IPS-15b (cell line): ENCODE data around the gene DDX10.

ENCODE experiments used
- H3K27me3 ChIP-seq: one replicate; pipeline ENCODE4 v1.6.1; 2013; ENCODE audit warnings: low read length; ENCODE audit not compliant: control insufficient read depth, insufficient read depth
- H3K36me3 ChIP-seq: one replicate; pipeline ENCODE4 v1.6.1; 2013; ENCODE audit warnings: low read length; ENCODE audit not compliant: control insufficient read depth, insufficient read depth
- H3K4me1 ChIP-seq: one replicate; pipeline ENCODE4 v1.6.1; 2013; ENCODE audit warnings: mild to moderate bottlenecking, low read length; ENCODE audit not compliant: control insufficient read depth, insufficient read depth
- H3K4me3 ChIP-seq: one replicate; pipeline ENCODE4 v1.5.1; 2013; ENCODE audit warnings: low read depth, low read length
- H3K9ac ChIP-seq: one replicate; pipeline ENCODE4 v1.6.1; 2013; ENCODE audit warnings: low read depth, mild to moderate bottlenecking, low read length
- H3K9me3 ChIP-seq: one replicate; pipeline ENCODE4 v1.6.1; 2013; ENCODE audit warnings: mild to moderate bottlenecking, low read length; ENCODE audit not compliant: control insufficient read depth, insufficient read depth

DDX10 gene

DNA sequence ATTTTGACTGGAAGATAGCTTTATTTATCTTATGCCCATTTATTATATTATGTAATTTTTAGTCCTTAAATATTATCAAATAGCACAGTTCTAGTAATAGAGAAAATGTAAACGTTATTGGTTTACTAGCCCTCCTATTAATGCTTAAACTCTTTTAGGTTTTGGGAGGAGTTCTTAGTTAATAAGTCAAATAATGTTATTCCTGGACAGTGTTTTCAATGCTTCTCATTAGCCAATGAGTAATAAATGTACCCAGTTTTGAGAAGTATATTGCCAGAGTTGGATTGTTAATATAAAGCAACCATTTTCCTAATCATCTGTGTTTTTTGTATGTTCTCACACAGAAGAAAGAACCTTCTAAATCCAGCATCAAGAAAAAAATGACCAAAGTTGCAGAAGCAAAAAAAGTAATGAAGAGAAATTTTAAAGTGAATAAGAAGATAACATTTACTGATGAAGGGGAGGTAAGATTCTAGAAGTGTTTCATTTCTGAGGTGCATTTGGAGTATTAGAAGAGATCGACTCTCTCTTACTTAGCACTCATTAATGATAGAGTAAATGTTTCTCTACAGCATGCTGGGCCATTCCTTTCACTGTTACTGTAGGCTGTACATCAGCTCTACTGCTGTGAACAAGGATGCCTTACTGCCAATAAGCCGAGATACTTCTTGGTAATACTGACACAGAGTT is 173.4 kb downstream of the DDX10 start:
- Histone ChIP-seq H3K4me3 (no peak overlapping the region), H3K36me3 (no peaks in the 10 kb centered on the region), H3K9me3 (no peaks in the 10 kb centered on the region), H3K27me3 (no peaks in the 10 kb centered on the region), H3K4me1 (peaks cover 6% of the 10 kb centered on the region), H3K9ac (no peak overlapping the region)

GRCh38 chr11:108838792-108839105 is 173.9 kb downstream of the DDX10 start:
- Histone ChIP-seq H3K4me3 (no peak overlapping the region), H3K9ac (no peak overlapping the region), H3K9me3 (no peaks in the 10 kb centered on the region), H3K27me3 (no peaks in the 10 kb centered on the region), H3K4me1 (peaks cover 6% of the 10 kb centered on the region), H3K36me3 (no peaks in the 10 kb centered on the region)

DNA sequence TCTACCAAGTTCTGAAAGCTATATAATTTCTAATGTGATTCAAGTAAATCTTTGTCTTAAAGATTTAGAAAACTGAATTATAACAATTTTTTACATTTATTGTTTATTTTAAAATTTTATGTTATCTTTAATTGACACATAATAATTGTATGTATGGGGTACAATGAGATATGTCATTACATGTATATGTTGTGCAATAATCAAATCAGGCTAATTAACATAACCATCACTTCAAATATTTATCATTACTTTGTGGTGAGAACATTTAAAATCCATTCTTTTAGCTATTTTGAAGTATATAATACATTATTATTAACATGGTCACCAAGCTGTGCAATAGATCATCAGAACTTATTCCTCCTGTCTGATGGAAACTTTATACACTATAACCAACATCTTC is 181.1 kb downstream of the DDX10 start:
- Histone ChIP-seq H3K9ac (no peak overlapping the region), H3K4me1 (no peaks in the 10 kb centered on the region), H3K4me3 (no peak overlapping the region), H3K27me3 (no peaks in the 10 kb centered on the region), H3K9me3 (no peaks in the 10 kb centered on the region), H3K36me3 (no peaks in the 10 kb centered on the region)

- H3K4me3 ChIP-seq, result no peak overlapping the region
- no peaks in the 10 kb centered on the region for H3K36me3 ChIP-seq
- H3K4me1 ChIP-seq, result no peaks in the 10 kb centered on the region
- no peak overlapping the region for H3K9ac ChIP-seq
- H3K27me3 ChIP-seq, result no peaks in the 10 kb centered on the region
- H3K9me3 ChIP-seq, result no peaks in the 10 kb centered on the region
These were observed 182.6 kb downstream of the DDX10 start for GRCh38 chr11:108847298-108847990.

- Histone ChIP-seq H3K9ac (no peak overlapping the region), H3K27me3 (no peaks in the 10 kb centered on the region), H3K9me3 (no peaks in the 10 kb centered on the region), H3K4me3 (no peak overlapping the region), H3K36me3 (no peaks in the 10 kb centered on the region), H3K4me1 (no peaks in the 10 kb centered on the region)
These were observed 186.9 kb downstream of the DDX10 start for GRCh38 chr11:108851781-108852180.

DNA sequence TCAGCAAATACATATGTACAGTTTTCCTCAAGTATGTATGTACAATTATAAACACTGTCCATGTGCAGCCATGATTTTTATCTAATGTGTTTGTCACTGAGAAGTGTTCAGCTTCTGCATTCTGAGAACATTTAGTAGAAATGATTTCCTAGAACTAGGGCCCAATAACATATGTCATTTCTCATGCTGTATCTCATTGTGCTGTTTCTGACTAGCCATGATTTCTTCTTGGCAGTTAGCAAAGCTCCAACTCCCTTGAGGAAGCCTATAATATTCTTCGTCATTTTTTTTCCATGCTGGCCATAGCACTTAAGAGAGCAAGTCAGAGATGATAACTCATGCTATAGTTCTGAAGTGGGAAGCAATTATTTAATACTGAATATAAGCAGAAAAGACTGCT is 187.8 kb downstream of the DDX10 start:
- H3K27me3 ChIP-seq, result no peaks in the 10 kb centered on the region
- no peak overlapping the region for H3K4me3 ChIP-seq
- H3K9me3 ChIP-seq, result no peaks in the 10 kb centered on the region
- no peaks in the 10 kb centered on the region for H3K36me3 ChIP-seq
- H3K4me1 ChIP-seq, result no peaks in the 10 kb centered on the region
- H3K9ac ChIP-seq, result no peak overlapping the region

GRCh38 chr11:108853151-108853550 is 188.3 kb downstream of the DDX10 start:
- H3K4me1 ChIP-seq, result no peaks in the 10 kb centered on the region
- H3K36me3 ChIP-seq, result no peaks in the 10 kb centered on the region
- no peaks in the 10 kb centered on the region for H3K27me3 ChIP-seq
- H3K9ac ChIP-seq, result no peak overlapping the region
- H3K9me3 ChIP-seq, result no peaks in the 10 kb centered on the region
- no peak overlapping the region for H3K4me3 ChIP-seq

DNA sequence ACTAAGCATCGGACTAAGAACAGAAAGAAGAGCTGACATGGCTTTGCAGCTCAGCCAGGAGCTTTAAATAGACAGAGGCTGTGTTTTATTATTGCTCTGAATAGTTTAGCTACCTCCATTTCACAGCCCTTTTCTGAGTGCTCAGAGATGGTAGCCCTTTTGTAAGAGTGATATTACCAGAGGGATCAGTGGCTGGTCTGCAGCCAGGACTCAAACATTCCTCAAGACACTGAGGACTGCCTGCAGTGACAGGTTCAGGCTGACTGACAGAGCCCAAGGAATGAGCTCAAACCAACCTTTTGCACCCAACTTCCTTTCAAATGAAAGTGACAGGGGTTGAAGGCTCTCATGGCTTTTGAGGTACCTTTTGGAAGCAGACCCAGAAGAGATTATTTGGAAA is 189.0 kb downstream of the DDX10 start:
- peaks cover 1% of the 10 kb centered on the region for H3K4me1 ChIP-seq

GRCh38 chr11:108854346-108854745 is 189.5 kb downstream of the DDX10 start:
- Histone ChIP-seq H3K27me3 (no peaks in the 10 kb centered on the region), H3K4me1 (peaks cover 3% of the 10 kb centered on the region), H3K4me3 (no peak overlapping the region), H3K36me3 (no peaks in the 10 kb centered on the region), H3K9me3 (no peaks in the 10 kb centered on the region), H3K9ac (no peak overlapping the region)

More for the DNA sequence above, 189.0 kb downstream of the DDX10 start:
- Histone ChIP-seq H3K9me3 (no peaks in the 10 kb centered on the region), H3K9ac (no peak overlapping the region), H3K36me3 (no peaks in the 10 kb centered on the region), H3K27me3 (no peaks in the 10 kb centered on the region), H3K4me3 (no peak overlapping the region)

- Histone ChIP-seq H3K4me3 (no peak overlapping the region), H3K9me3 (no peaks in the 10 kb centered on the region), H3K27me3 (no peaks in the 10 kb centered on the region), H3K36me3 (no peaks in the 10 kb centered on the region), H3K4me1 (peaks cover 3% of the 10 kb centered on the region), H3K9ac (no peak overlapping the region)
These were observed 192.5 kb downstream of the DDX10 start for GRCh38 chr11:108857382-108857781.

DNA sequence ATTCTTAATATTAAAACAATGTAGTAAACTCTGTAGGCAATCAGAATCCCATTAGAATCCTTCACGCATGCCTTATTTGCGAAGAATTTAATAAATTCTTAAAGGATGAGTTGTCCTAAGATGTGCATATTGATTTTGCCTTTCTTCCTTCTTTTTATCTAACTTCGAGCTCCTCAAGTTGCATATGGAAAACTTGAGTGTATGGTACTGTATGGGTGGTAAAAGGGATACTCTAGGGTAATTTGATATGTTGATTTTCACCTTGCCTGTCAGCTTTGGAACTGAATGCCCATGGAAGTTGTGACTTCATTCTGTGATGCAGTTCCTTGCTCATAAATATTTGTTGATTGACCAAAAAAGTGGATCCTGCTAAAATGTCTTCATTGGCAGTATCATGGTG is 193.8 kb downstream of the DDX10 start:
- H3K4me1 ChIP-seq, result peaks cover 3% of the 10 kb centered on the region
- H3K36me3 ChIP-seq, result no peaks in the 10 kb centered on the region
- H3K4me3 ChIP-seq, result no peak overlapping the region
- H3K9me3 ChIP-seq, result no peaks in the 10 kb centered on the region
- H3K27me3 ChIP-seq, result no peaks in the 10 kb centered on the region
- no peak overlapping the region for H3K9ac ChIP-seq

DNA sequence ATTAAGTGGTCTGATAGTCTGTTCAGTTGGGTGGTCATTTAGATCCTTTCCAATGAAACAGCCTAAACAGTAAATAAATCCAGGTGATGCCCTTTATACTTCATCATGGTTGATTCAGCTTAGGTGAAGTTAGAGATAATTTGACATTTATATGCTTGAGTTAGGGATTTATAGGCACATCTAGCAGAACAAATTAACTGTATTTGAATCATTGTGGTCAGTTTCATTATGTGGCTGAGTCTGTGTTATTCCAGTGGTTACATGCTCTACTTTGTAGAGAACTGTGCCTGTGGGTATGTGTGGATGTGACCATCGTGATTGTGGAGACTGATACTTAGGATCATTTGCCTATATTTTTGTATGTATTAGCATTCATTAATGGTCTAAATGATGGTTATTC is 194.6 kb downstream of the DDX10 start:
- no peaks in the 10 kb centered on the region for H3K36me3 ChIP-seq
- no peaks in the 10 kb centered on the region for H3K9me3 ChIP-seq
- peaks cover 3% of the 10 kb centered on the region for H3K4me1 ChIP-seq
- no peak overlapping the region for H3K9ac ChIP-seq
- no peak overlapping the region for H3K4me3 ChIP-seq
- no peaks in the 10 kb centered on the region for H3K27me3 ChIP-seq
